GM19239 (cell line): ENCODE results near the gene PTGER4.
"Not testable (repeated sequence)": the region's sequence is repeated elsewhere in the genome, so short reads cannot be mapped to it uniquely, and the experiment has no call there.

Source experiments
- DNase-seq: peaks from one replicate; pipeline ENCODE4 v3.0.0; 2011; ENCODE audit warnings: low spot score; ENCODE audit not compliant: insufficient read length
- FAIRE-seq: peaks from 2 replicates; lab custom pipeline; 2011; peaks lifted over from hg19 to GRCh38; lab: Jason Lieb, UNC

The PTGER4 gene

GRCh38 chr5:40688127-40688761, 8.5 kb downstream of the PTGER4 start:
- DNase-seq (no peak), FAIRE-seq (peak; percentile 94)

GRCh38 chr5:40688996-40689395, 9.3 kb downstream of the PTGER4 start:
- DNase-seq (no peak), FAIRE-seq (no peak)

GRCh38 chr5:40689438-40689837, 9.7 kb downstream of the PTGER4 start:
- DNase-seq (no peak), FAIRE-seq (no peak)

GRCh38 chr5:40690267-40690666, 10.6 kb downstream of the PTGER4 start:
- FAIRE-seq (no peak), DNase-seq (no peak)

GRCh38 chr5:40691894-40692293, 12.2 kb downstream of the PTGER4 start:
- no peak for FAIRE-seq
- DNase-seq = no peak

GRCh38 chr5:40694433-40694832, 14.7 kb downstream of the PTGER4 start:
- DNase-seq (no peak), FAIRE-seq (no peak)

GRCh38 chr5:40700116-40700782, 20.5 kb downstream of the PTGER4 start:
- no peak for FAIRE-seq
- DNase-seq = no peak

GRCh38 chr5:40702027-40702426, 22.3 kb downstream of the PTGER4 start:
- not testable (repeated sequence) for DNase-seq

GRCh38 chr5:40705484-40705883, 25.8 kb downstream of the PTGER4 start:
- not testable (repeated sequence) for FAIRE-seq, DNase-seq

More at GRCh38 chr5:40702027-40702426, 22.3 kb downstream of the PTGER4 start:
- not testable (repeated sequence) for FAIRE-seq

- FAIRE-seq = not testable (repeated sequence)
These were observed 30.9 kb downstream of the PTGER4 start for GRCh38 chr5:40710575-40710974.

GRCh38 chr5:40714001-40714400, 34.3 kb downstream of the PTGER4 start:
- FAIRE-seq = no peak

More at GRCh38 chr5:40710575-40710974, 30.9 kb downstream of the PTGER4 start:
- not testable (repeated sequence) for DNase-seq

GRCh38 chr5:40716000-40716399, 36.3 kb downstream of the PTGER4 start:
- DNase-seq (no peak), FAIRE-seq (no peak)

More at GRCh38 chr5:40714001-40714400, 34.3 kb downstream of the PTGER4 start:
- DNase-seq = no peak

- DNase-seq = no peak
- no peak for FAIRE-seq
These were observed 36.9 kb downstream of the PTGER4 start for GRCh38 chr5:40716590-40716989.

GRCh38 chr5:40717281-40717680, 37.6 kb downstream of the PTGER4 start:
- no peak for FAIRE-seq
- no peak for DNase-seq

- FAIRE-seq = no peak
- no peak for DNase-seq
These were observed 40.4 kb downstream of the PTGER4 start for GRCh38 chr5:40720069-40720468.

- DNase-seq, FAIRE-seq: not testable (repeated sequence)
These were observed 42.8 kb downstream of the PTGER4 start for GRCh38 chr5:40722497-40722911.

GRCh38 chr5:40733434-40733833, 53.7 kb downstream of the PTGER4 start:
- DNase-seq (no peak), FAIRE-seq (no peak)

GRCh38 chr5:40733879-40734563, 54.3 kb downstream of the PTGER4 start:
- no peak for FAIRE-seq
- DNase-seq = no peak

GRCh38 chr5:40734986-40735385, 55.3 kb downstream of the PTGER4 start:
- FAIRE-seq (no peak), DNase-seq (no peak)

GRCh38 chr5:40735609-40736008, 55.9 kb downstream of the PTGER4 start:
- FAIRE-seq = no peak
- DNase-seq = no peak
